D721Med (cell line): ENCODE data around the gene ASPRV1.
"Not testable (repeated sequence)": the region's sequence is repeated elsewhere in the genome, so short reads cannot be mapped to it uniquely, and the experiment has no call there.

Source experiments
- DNase-seq: peaks from one replicate; pipeline ENCODE4 v3.0.0; 2011; ENCODE audit warnings: low spot score; ENCODE audit not compliant: insufficient read length
- FAIRE-seq: peaks from 2 replicates; lab custom pipeline; 2011; peaks lifted over from hg19 to GRCh38; lab: Jason Lieb, UNC
- TF ChIP-seq, protein P1 (sequence below): IDR thresholded peaks from 2 replicates; pipeline ENCODE4 v1.5.1; 2012; ENCODE audit warnings: mild to moderate bottlenecking, control low read depth; ENCODE audit not compliant: insufficient read depth; ENCODE audit errors: missing control alignments

Gene ASPRV1

GRCh38 chr2:70005216-70005615 lies 43.8 kb upstream of the ASPRV1 start:
- TF ChIP-seq, protein P1, sequence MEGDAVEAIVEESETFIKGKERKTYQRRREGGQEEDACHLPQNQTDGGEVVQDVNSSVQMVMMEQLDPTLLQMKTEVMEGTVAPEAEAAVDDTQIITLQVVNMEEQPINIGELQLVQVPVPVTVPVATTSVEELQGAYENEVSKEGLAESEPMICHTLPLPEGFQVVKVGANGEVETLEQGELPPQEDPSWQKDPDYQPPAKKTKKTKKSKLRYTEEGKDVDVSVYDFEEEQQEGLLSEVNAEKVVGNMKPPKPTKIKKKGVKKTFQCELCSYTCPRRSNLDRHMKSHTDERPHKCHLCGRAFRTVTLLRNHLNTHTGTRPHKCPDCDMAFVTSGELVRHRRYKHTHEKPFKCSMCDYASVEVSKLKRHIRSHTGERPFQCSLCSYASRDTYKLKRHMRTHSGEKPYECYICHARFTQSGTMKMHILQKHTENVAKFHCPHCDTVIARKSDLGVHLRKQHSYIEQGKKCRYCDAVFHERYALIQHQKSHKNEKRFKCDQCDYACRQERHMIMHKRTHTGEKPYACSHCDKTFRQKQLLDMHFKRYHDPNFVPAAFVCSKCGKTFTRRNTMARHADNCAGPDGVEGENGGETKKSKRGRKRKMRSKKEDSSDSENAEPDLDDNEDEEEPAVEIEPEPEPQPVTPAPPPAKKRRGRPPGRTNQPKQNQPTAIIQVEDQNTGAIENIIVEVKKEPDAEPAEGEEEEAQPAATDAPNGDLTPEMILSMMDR, result no peak
- no peak for DNase-seq
- FAIRE-seq, result no peak

DNA sequence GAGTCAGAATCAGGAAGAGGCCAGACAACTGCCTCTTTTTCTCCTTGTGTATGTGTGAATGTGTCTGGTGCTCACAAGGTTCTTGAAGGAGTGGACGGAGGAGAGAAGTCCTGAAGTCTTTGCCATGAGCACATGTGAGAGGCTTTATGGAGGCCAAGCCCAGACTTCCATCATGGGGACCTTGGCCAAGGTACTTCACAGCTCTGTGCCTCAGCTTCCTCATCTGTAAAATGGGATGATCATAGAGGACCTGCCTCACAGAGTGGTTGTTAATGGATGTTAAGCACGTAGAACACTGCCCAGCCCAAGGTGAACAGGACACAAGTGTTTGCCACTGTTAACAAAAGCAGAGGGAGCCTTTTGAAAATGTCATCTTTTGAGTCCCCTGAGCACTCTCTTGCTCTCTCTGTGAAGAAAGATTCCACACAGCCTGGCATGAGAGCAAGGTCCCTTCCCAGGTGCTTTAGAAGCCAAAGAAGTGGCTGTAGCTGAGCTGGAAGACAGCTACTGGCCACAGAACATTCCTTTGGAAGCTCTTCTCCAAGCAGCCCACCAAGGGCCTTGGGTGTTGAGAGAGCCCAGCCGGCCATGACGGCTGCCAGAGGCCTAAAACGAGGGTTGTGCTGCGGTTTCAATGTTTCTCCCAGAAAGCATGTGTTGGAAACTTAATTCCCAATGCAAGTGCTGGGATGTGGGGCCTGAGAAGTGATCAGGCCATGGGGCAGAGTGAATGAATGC lies 41.8 kb upstream of the ASPRV1 start:
- TF ChIP-seq, protein P1, result no peak
- FAIRE-seq (no peak), DNase-seq (no peak)

GRCh38 chr2:70002241-70002899 lies 40.9 kb upstream of the ASPRV1 start:
- TF ChIP-seq, protein P1, result no peak
- no peak for FAIRE-seq
- no peak for DNase-seq

- not testable (repeated sequence) for DNase-seq, FAIRE-seq
Measured at GRCh38 chr2:70000529-70000928, 39.1 kb upstream of the ASPRV1 start.

DNA sequence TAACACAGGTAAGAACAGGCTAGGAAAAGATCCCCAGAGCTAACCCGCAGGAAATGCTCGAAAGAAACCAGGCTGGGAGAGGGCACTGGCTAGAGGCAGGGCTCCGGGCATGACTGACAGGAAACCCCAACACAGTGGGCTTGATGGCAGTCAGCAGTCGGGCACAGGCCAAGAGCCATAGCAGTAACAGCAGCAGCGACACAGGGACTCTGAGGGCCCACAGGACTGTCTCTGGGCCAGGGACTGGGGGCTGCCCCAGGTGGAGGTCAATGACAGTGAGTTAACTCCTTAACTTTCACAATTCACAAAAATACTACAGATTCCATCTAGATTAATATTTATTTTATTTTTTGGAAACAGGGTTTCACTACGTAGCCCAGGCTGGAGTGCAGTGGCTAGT lies 37.3 kb upstream of the ASPRV1 start:
- TF ChIP-seq, protein P1, result no peak
- DNase-seq (no peak), FAIRE-seq (no peak)

- DNase-seq (no peak), FAIRE-seq (no peak)
- TF ChIP-seq, protein P1, result no peak
Measured at GRCh38 chr2:69997015-69997830, 35.8 kb upstream of the ASPRV1 start.

DNA sequence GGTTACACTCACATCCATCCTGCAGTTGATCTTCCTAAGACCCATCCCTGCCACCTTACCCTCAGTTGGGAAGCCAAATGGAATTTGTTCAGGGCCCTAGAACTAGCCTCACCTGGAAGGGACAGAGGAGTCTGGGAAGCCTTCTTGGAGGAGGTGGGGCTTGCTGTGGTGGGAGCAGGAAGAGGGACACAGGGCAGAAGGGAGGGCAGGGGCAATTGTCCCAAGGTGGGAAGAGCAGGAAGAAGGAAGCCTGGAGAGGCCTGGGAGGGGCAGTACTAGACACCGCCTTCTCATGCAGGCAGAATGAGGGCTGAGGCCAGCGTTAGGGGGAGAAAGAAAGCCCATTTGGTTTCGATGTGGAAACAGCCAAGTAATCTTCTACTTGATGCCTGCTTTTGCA lies 34.1 kb upstream of the ASPRV1 start:
- no peak for DNase-seq
- FAIRE-seq, result no peak
- TF ChIP-seq, protein P1, result no peak
